H9 (cell line): ENCODE measurements around the gene IFT25. TPM values are rescaled to one million over a fixed set of nuclear protein-coding genes. Genes with fewer than 3 reads are reported as not detected.

Experiments
- DNase-seq: peaks from one replicate; pipeline ENCODE4 v3.0.0-alpha.2; 2017
- H2AFZ ChIP-seq: one replicate; pipeline ENCODE4 v1.6.1; 2013; ENCODE audit warnings: mild to moderate bottlenecking, low read length, control low read depth, moderate library complexity
- H2AK5ac ChIP-seq: 2 replicates; pipeline ENCODE4 v1.6.1; 2013; ENCODE audit warnings: low read length, control low read depth, mixed read lengths; ENCODE audit not compliant: insufficient read length
- H2BK120ac ChIP-seq: one replicate; pipeline ENCODE4 v1.6.1; 2013; ENCODE audit warnings: low read depth, mild to moderate bottlenecking, low read length, control low read depth, inconsistent platforms; ENCODE audit not compliant: poor library complexity, severe bottlenecking
- H2BK12ac ChIP-seq: 2 replicates; pipeline ENCODE4 v1.6.1; 2013; ENCODE audit warnings: low read length, control low read depth, mixed read lengths, low read depth; ENCODE audit not compliant: insufficient read length
- H2BK15ac ChIP-seq: 2 replicates; pipeline ENCODE4 v1.6.1; 2013; ENCODE audit warnings: low read depth, low read length, control low read depth
- H2BK20ac ChIP-seq: one replicate; pipeline ENCODE4 v1.6.1; 2013; ENCODE audit warnings: low read depth, mild to moderate bottlenecking, low read length, control low read depth, inconsistent platforms; ENCODE audit not compliant: poor library complexity, severe bottlenecking
- H2BK5ac ChIP-seq: 2 replicates; pipeline ENCODE4 v1.6.1; 2013; ENCODE audit warnings: low read length, control low read depth, mixed read lengths; ENCODE audit not compliant: insufficient read length
- H3K14ac ChIP-seq: 2 replicates; pipeline ENCODE4 v1.6.1; 2013; ENCODE audit warnings: low read length, control low read depth; ENCODE audit not compliant: insufficient read depth
- H3K18ac ChIP-seq: 2 replicates; pipeline ENCODE4 v1.6.1; 2013; ENCODE audit warnings: low read depth, mild to moderate bottlenecking, mixed read lengths, low read length, control low read depth; ENCODE audit not compliant: insufficient read length
- H3K23ac ChIP-seq: 2 replicates; pipeline ENCODE4 v1.6.1; 2013; ENCODE audit warnings: low read length, control low read depth, mixed read lengths, low read depth; ENCODE audit not compliant: insufficient read length
- H3K23me2 ChIP-seq: 2 replicates; pipeline ENCODE4 v1.6.1; 2013; ENCODE audit warnings: low read depth, mild to moderate bottlenecking, mixed read lengths, low read length, control low read depth; ENCODE audit not compliant: insufficient read length, poor library complexity, severe bottlenecking
- H3K27ac ChIP-seq: 2 replicates; pipeline ENCODE4 v1.5.1; 2013; ENCODE audit warnings: low read length, control low read depth, mixed read lengths, low read depth; ENCODE audit not compliant: insufficient read length
- H3K27me3 ChIP-seq: 2 replicates; pipeline ENCODE4 v1.6.1; 2013; ENCODE audit warnings: low read length, control low read depth, inconsistent platforms; ENCODE audit not compliant: insufficient read depth
- H3K4ac ChIP-seq: 2 replicates; pipeline ENCODE4 v1.6.1; 2013; ENCODE audit warnings: low read depth, mild to moderate bottlenecking, control low read depth, inconsistent platforms, low read length, moderate library complexity
- H3K4me1 ChIP-seq: 2 replicates; pipeline ENCODE4 v1.6.1; 2013; ENCODE audit warnings: low read length, control low read depth, inconsistent platforms; ENCODE audit not compliant: insufficient read depth
- H3K4me2 ChIP-seq: 2 replicates; pipeline ENCODE4 v1.6.1; 2013; ENCODE audit warnings: low read length, control low read depth, mixed read lengths; ENCODE audit not compliant: insufficient read length, insufficient read depth
- H3K56ac ChIP-seq: 2 replicates; pipeline ENCODE4 v1.6.1; 2013; ENCODE audit warnings: low read depth, mild to moderate bottlenecking, mixed read lengths, low read length, control low read depth; ENCODE audit not compliant: insufficient read length
- H3K79me1 ChIP-seq: 2 replicates; pipeline ENCODE4 v1.6.1; 2013; ENCODE audit warnings: low read depth, mild to moderate bottlenecking, moderate library complexity, low read length, control low read depth, inconsistent platforms; ENCODE audit not compliant: insufficient read depth, poor library complexity, severe bottlenecking
- H3K79me2 ChIP-seq: 2 replicates; pipeline ENCODE4 v1.6.1; 2013; ENCODE audit warnings: low read length, control low read depth, inconsistent platforms; ENCODE audit not compliant: insufficient read depth
- H3K9ac ChIP-seq: 2 replicates; pipeline ENCODE4 v1.6.1; 2013; ENCODE audit warnings: low read length, control low read depth, mixed read lengths; ENCODE audit not compliant: insufficient read length; ENCODE audit errors: extremely low read depth
- H3K9me3 ChIP-seq: one replicate; pipeline ENCODE4 v1.6.1; 2013; ENCODE audit warnings: low read depth, low read length, inconsistent platforms; ENCODE audit not compliant: control insufficient read depth
- H3T11ph ChIP-seq: one replicate; pipeline ENCODE4 v1.6.1; 2013; ENCODE audit warnings: mild to moderate bottlenecking, low read length, control low read depth, inconsistent platforms
- H4K20me1 ChIP-seq: one replicate; pipeline ENCODE4 v1.6.1; 2013; ENCODE audit not compliant: control insufficient read depth, insufficient read length, insufficient read depth
- H4K5ac ChIP-seq: 2 replicates; pipeline ENCODE4 v1.6.1; 2013; ENCODE audit warnings: low read depth, mild to moderate bottlenecking, mixed read lengths, low read length, control low read depth; ENCODE audit not compliant: insufficient read length
- H4K8ac ChIP-seq: replicated peaks from 2 replicates; pipeline ENCODE4 v1.6.1; 2013; ENCODE audit warnings: low read length, control low read depth, mixed read lengths, low read depth; ENCODE audit not compliant: insufficient read length
- H4K91ac ChIP-seq: 2 replicates; pipeline ENCODE4 v1.6.1; 2013; ENCODE audit warnings: low read depth, mild to moderate bottlenecking, moderate library complexity, mixed read lengths, low read length, control low read depth; ENCODE audit not compliant: insufficient read length
- H3K27ac Mint-ChIP-seq, 3 experiments: 2 replicates in 2 of 3; 3 replicates in 1 of 3; pipeline ENCODE4 v1.8.0; 2020 to 2021; ENCODE audit warnings: mixed read lengths in 3 of 3, mild to moderate bottlenecking in 1 of 3, moderate library complexity in 1 of 3
- H3K27me3 Mint-ChIP-seq: 2 replicates; pipeline ENCODE4 v1.8.0; 2021; ENCODE audit warnings: low read depth, mild to moderate bottlenecking, moderate library complexity, mixed read lengths
- H3K36me3 Mint-ChIP-seq, 3 experiments: 2 replicates in 2 of 3; 3 replicates in 1 of 3; pipeline ENCODE4 v1.8.0; 2020 to 2021; ENCODE audit warnings: low read depth in 3 of 3, mixed read lengths in 3 of 3; ENCODE audit not compliant: insufficient read depth in 1 of 3
- H3K4me1 Mint-ChIP-seq, 2 experiments: 2 replicates each; pipeline ENCODE4 v1.8.0; 2020; ENCODE audit warnings: mixed read lengths in 2 of 2
- H3K4me3 Mint-ChIP-seq, 2 experiments: 2 replicates in 1 of 2; 3 replicates in 1 of 2; pipeline ENCODE4 v1.8.0; 2020 to 2021; ENCODE audit warnings: mild to moderate bottlenecking in 2 of 2, mixed read lengths in 2 of 2, moderate library complexity in 1 of 2
- H3K9me3 Mint-ChIP-seq, 2 experiments: 2 replicates in 1 of 2; 3 replicates in 1 of 2; pipeline ENCODE4 v1.8.0; 2020; ENCODE audit warnings: mild to moderate bottlenecking in 2 of 2, mixed read lengths in 2 of 2, moderate library complexity in 1 of 2
- CTCF ChIP-seq: fragments of 200-600 bp; sonication (generic); conservative IDR thresholded peaks from 3 replicates; pipeline ENCODE4 v1.8.0; 2021; ENCODE audit warnings: antibody characterized with exemption, mild to moderate bottlenecking
- WGBS: extraction: QIAGEN DNeasy Blood & Tissue Kit; methylation state at CpG from one replicate; pipeline ENCODE4 v1.1.7; 2013; ENCODE audit warnings: missing lambda C conversion rate, low lambda C conversion rate, mixed read lengths; ENCODE audit not compliant: insufficient read length; ENCODE audit errors: extremely low coverage; 5-methylcytosine and 5-hydroxymethylcytosine counted together
- total RNA-seq: library from RNA; stranded (reverse); gene quantifications from 2 replicates; pipeline ENCODE4 v1.2.1, GENCODE V29; 2021

The IFT25 gene
- total RNA-seq, 1 experiment from 2014 or later = 36.8 TPM

- TF ChIP-seq CTCF = no peak
- H3K4me1 Mint-ChIP-seq = peaks cover 19 to 23% of the 10 kb centered on the region in 2 experiments
- Histone ChIP-seq H3K79me2 (no peaks in the 10 kb centered on the region), H3K9me3 (no peaks in the 10 kb centered on the region), H4K91ac (no peak overlapping the region), H2BK12ac (no peak overlapping the region), H3K4ac (no peak overlapping the region), H4K8ac (no peak overlapping the region), H3K56ac (no peak overlapping the region), H3K23me2 (no peaks in the 10 kb centered on the region), H3K79me1 (no peaks in the 10 kb centered on the region), H3K14ac (no peak overlapping the region), H3K27me3 (no peaks in the 10 kb centered on the region), H3K27ac (no peak overlapping the region), H3K18ac (no peak overlapping the region), H2BK15ac (no peak overlapping the region), H2BK20ac (no peak overlapping the region), H3K9ac (no peak overlapping the region), H3K4me1 (peaks cover 14% of the 10 kb centered on the region; the same call in 1 of the 2 replicates), H2BK120ac (no peak overlapping the region), H3T11ph (no peak overlapping the region), H2AFZ (no peak overlapping the region), H4K5ac (no peak overlapping the region), H2AK5ac (no peak overlapping the region), H2BK5ac (no peak overlapping the region), H4K20me1 (no peaks in the 10 kb centered on the region), H3K4me2 (no peak overlapping the region), H3K23ac (no peak overlapping the region)
- H3K27me3 Mint-ChIP-seq = no peaks in the 10 kb centered on the region; the same call in 1 of the 2 replicates
- no peak overlapping the region for H3K27ac Mint-ChIP-seq
- peaks cover 0 to 3% (median 3%) of the 10 kb centered on the region in 3 experiments; a peak in 1 of 7 replicates for H3K36me3 Mint-ChIP-seq
- no peak for DNase-seq
- no peak overlapping the region for H3K4me3 Mint-ChIP-seq
- no peaks in the 10 kb centered on the region for H3K9me3 Mint-ChIP-seq
- no CpG with 5 or more reads among the region's 3 CpGs for WGBS
These were observed 35.6 kb downstream of the IFT25 start for GRCh38 chr1:53909946-53910345.
